ENCODE measurements around the gene COX7A2.

The COX7A2 gene

GRCh38 chr6:75199889-75200288 is 43.7 kb downstream of the COX7A2 start:
- DNase-seq (ENCODE audit: low spot score): no peak

GRCh38 chr6:75196081-75196687 is 47.4 kb downstream of the COX7A2 start:
- DNase-seq (ENCODE audit: low spot score): no peak

DNA sequence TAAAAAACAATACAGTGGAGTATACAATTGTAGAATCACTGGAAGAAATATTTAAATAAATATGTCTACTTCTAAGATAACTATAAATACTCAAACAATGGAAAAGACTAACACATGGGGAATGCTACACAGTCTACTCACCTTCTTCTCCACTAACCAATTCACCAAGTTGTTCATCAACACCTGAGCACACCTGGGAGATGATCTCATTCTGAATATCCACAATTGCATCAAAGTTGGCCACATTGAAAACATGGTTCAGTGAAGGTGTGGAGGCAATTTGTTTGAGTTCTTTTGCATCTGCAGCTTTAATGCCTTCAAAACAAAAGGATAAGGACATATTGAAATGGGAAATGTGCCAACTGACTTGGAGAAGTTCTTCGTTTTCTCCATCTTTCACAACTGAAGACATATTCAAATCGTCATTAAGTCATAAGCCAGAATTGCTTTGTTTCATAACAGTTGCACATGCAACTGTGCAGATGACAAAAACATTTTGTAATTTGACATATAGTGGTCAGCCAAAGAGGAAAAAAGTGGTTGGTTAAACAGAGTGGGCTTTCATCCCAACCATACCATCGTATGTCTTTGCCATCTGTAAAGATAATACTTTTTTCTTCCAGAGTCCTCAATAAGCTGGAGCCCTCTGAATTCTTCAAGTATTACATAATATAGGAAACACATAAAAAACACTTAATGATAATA is 55.2 kb downstream of the COX7A2 start:
- DNase-seq (ENCODE audit: low spot score): no peak

Measured in activated CD4-positive, alpha-beta T cell treated with anti-CD3 and anti-CD28 coated beads, Interleukin-2, Interleukin-4, amounts not matched to agents 100 ng/mL and 50 ng/mL, durations not matched to agents 16 hours and 8 hours (primary cell).